HepG2 (cell line): Measurements from ENCODE around the gene TXNDC11. TPM values are rescaled to one million over a fixed set of nuclear protein-coding genes. Genes with fewer than 3 reads are reported as not detected.

Experiments used
- ASH2L ChIP-seq: fragments of 300-600, 200-600 bp; sonication (generic); IDR thresholded peaks from 2 replicates; pipeline ENCODE4 v1.7.0; 2017; ENCODE audit warnings: low read depth, mild to moderate bottlenecking, moderate library complexity, mixed read lengths, low read length; ENCODE audit not compliant: insufficient read length
- CHD4 ChIP-seq: fragments of 200-600 bp; sonication (generic); IDR thresholded peaks from 2 replicates; pipeline ENCODE4 v1.7.0; 2017; ENCODE audit warnings: mild to moderate bottlenecking, low read length, borderline replicate concordance
- FUBP1 ChIP-seq: sonication (generic); formaldehyde crosslinking; IDR thresholded peaks from 2 replicates; pipeline ENCODE4 v1.5.1; 2020; ENCODE audit warnings: missing genetic modification reagents, mild to moderate bottlenecking, borderline replicate concordance
- HMGXB4 ChIP-seq, 2 experiments: sonication (generic) in 1 of 2; formaldehyde crosslinking in 1 of 2; IDR thresholded peaks; 2 replicates each; pipeline versions ENCODE4 v1.4.0 to v1.6.1; 2018 to 2020; ENCODE audit warnings: missing genetic modification reagents in 2 of 2, borderline replicate concordance in 1 of 2, low read depth in 1 of 2, mild to moderate bottlenecking in 1 of 2, missing biosample characterization in 1 of 2
- HNF1A ChIP-seq, 2 experiments: sonication (generic) in 1 of 2; formaldehyde crosslinking in 1 of 2; IDR thresholded peaks; 2 replicates each; pipeline versions ENCODE4 v1.4.0 to v1.6.1; 2016 to 2020; ENCODE audit warnings: borderline replicate concordance in 1 of 2, low read depth in 1 of 2, mild to moderate bottlenecking in 1 of 2, missing genetic modification reagents in 1 of 2
- HOXD1 ChIP-seq: sonication (generic); formaldehyde crosslinking; IDR thresholded peaks from 2 replicates; pipeline ENCODE4 v1.5.0; 2020; ENCODE audit warnings: missing genetic modification reagents
- MAF1 ChIP-seq: sonication (generic); formaldehyde crosslinking; IDR thresholded peaks from 2 replicates; pipeline ENCODE4 v1.5.0; 2020; ENCODE audit warnings: missing genetic modification reagents, borderline replicate concordance
- NONO ChIP-seq, 2 experiments: fragments of 450-650 bp in 1 of 2; sonication (generic) in 1 of 2; formaldehyde crosslinking in 1 of 2; IDR thresholded peaks in 1 of 2; conservative IDR thresholded peaks in 1 of 2; 2 replicates each; pipeline versions ENCODE4 v1.6.1 to v1.8.0; 2017 to 2022; ENCODE audit warnings: mild to moderate bottlenecking in 1 of 2, missing genetic modification reagents in 1 of 2, moderate library complexity in 1 of 2
- SIN3B ChIP-seq: fragments of 150-350 bp; IDR thresholded peaks from 2 replicates; pipeline ENCODE4 v1.6.1; 2014; ENCODE audit warnings: low read length
- SNRNP70 ChIP-seq: fragments of 200-400 bp; formaldehyde crosslinking; IDR thresholded peaks from 2 replicates; pipeline ENCODE4 v1.6.1; 2017; ENCODE audit warnings: mild to moderate bottlenecking, low read depth, low read length, moderate library complexity
- ZC3H13 ChIP-seq: sonication (generic); formaldehyde crosslinking; IDR thresholded peaks from 2 replicates; pipeline ENCODE4 v1.8.1; 2023; ENCODE audit warnings: mild to moderate bottlenecking, missing genetic modification reagents, moderate library complexity
- ZNF354B ChIP-seq: sonication (generic); formaldehyde crosslinking; IDR thresholded peaks from 2 replicates; pipeline ENCODE4 v1.8.0; 2022; ENCODE audit warnings: mild to moderate bottlenecking, missing genetic modification reagents
- ZNF777 ChIP-seq: sonication (generic); formaldehyde crosslinking; IDR thresholded peaks from 2 replicates; pipeline ENCODE4 v1.4.0; 2020; ENCODE audit warnings: missing genetic modification reagents
- ZSCAN22 ChIP-seq: sonication (generic); formaldehyde crosslinking; IDR thresholded peaks from 2 replicates; pipeline ENCODE4 v1.4.0; 2020; ENCODE audit warnings: mild to moderate bottlenecking, missing genetic modification reagents
- polyA plus RNA-seq, 8 experiments: library from polyadenylated mRNA; depleted of rRNA in 3 of 8; stranded (reverse) in 7 of 8; unstranded in 1 of 8; fragments of >200 nt; fragmentation: Illumina TruSeq in 4 of 8; extraction: Trizol in 4 of 8; gene quantifications; 2 replicates each; pipeline versions ENCODE4 v1.2.1 to v1.2.3, GENCODE V29; 2011 to 2016; ENCODE audit warnings: low read depth in 4 of 8, missing spikeins in 1 of 8, mixed read lengths in 1 of 8; ENCODE audit not compliant: insufficient read depth in 1 of 8
- total RNA-seq, 5 experiments: library from RNA; depleted of rRNA; stranded (reverse); fragments of >200 nt; fragmentation: Illumina TruSeq; extraction: Trizol; gene quantifications; 2 replicates each; pipeline ENCODE4 v1.2.3, GENCODE V29; 2016; ENCODE audit warnings: low read depth in 1 of 5
- TF ChIP-seq, protein P1 (sequence below): sonication (generic); formaldehyde crosslinking; conservative IDR thresholded peaks from 2 replicates; pipeline ENCODE4 v1.4.0; 2020; ENCODE audit warnings: missing genetic modification reagents

Gene TXNDC11
- total and polyA plus RNA-seq, 2 of the 13 experiments (the other 11 are each of a cell fraction or from before 2014, with no cell fraction given), result 74.9 to 123 TPM

GRCh38 chr16:11668623-11669379 lies 73.9 kb downstream of the TXNDC11 start (continued):
- peak; percentile 69; the same call in 1 of the 2 replicates for TF ChIP-seq FUBP1 (CRISPR knock-in tag)
- TF ChIP-seq SIN3B, result no peak
- 0 out of 2 replicates have a peak, but pooled peaks have one; percentile 32 for TF ChIP-seq ZC3H13 (CRISPR knock-in tag)
- TF ChIP-seq ASH2L, result peak; percentile 2
- TF ChIP-seq NONO (IDR thresholded peaks at IDR 0.05), result no peak
- no peak for TF ChIP-seq NONO (CRISPR knock-in tag; conservative IDR thresholded peaks at IDR 0.05)
- TF ChIP-seq, protein P1, sequence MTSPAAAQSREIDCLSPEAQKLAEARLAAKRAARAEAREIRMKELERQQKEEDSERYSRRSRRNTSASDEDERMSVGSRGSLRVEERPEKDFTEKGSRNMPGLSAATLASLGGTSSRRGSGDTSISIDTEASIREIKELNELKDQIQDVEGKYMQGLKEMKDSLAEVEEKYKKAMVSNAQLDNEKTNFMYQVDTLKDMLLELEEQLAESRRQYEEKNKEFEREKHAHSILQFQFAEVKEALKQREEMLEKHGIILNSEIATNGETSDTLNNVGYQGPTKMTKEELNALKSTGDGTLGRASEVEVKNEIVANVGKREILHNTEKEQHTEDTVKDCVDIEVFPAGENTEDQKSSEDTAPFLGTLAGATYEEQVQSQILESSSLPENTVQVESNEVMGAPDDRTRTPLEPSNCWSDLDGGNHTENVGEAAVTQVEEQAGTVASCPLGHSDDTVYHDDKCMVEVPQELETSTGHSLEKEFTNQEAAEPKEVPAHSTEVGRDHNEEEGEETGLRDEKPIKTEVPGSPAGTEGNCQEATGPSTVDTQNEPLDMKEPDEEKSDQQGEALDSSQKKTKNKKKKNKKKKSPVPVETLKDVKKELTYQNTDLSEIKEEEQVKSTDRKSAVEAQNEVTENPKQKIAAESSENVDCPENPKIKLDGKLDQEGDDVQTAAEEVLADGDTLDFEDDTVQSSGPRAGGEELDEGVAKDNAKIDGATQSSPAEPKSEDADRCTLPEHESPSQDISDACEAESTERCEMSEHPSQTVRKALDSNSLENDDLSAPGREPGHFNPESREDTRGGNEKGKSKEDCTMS, result no peak
- TF ChIP-seq CHD4, result 0 out of 2 replicates have a peak, but pooled peaks have one; percentile 42
- TF ChIP-seq SNRNP70, result no peak
- TF ChIP-seq HNF1A (IDR thresholded peaks at IDR 0.05; ENCODE audit: low read depth), result no peak
- TF ChIP-seq HNF1A (CRISPR knock-in tag; IDR thresholded peaks at IDR 0.05; ENCODE audit: borderline replicate concordance), result no peak
- TF ChIP-seq MAF1 (CRISPR knock-in tag), result no peak
- no peak for TF ChIP-seq ZNF777
- no peak for TF ChIP-seq ZNF354B
- no peak for TF ChIP-seq ZSCAN22 (CRISPR knock-in tag)
- 0 out of 2 replicates have a peak, but pooled peaks have one; percentile 29 for TF ChIP-seq HOXD1
- TF ChIP-seq HMGXB4 (CRISPR knock-in tag; IDR thresholded peaks at IDR 0.05; ENCODE audit: borderline replicate concordance in 1 of 2, low read depth in 1 of 2), result no peak
